Measurements from ENCODE around the gene BICD2. TPM values are rescaled to one million over a fixed set of nuclear protein-coding genes. Genes with fewer than 3 reads are reported as not detected.

BICD2 gene
- total RNA-seq, 1 experiment from 2014 or later, result 40.6 TPM

- no peak overlapping the region for H2AFZ ChIP-seq
- H3K4me1 ChIP-seq (replicated peaks; ENCODE audit: insufficient read depth), result peaks cover 16% of the 10 kb centered on the region
- ChIA-PET CTCF (interaction anchor here (1.0 kb wide), 1 partner anchor 50 kb away, joined by 3 read pairs; no protein-coding TSS in a partner anchor), POLR2A (ENCODE audit: unreplicated experiment) (no interaction called here)
- no peak overlapping the region for H3K27ac ChIP-seq
- peaks cover 15% of the 10 kb centered on the region for H4K20me1 ChIP-seq (ENCODE audit: insufficient read depth)
- H3K9me3 ChIP-seq (ENCODE audit: insufficient read depth, low read depth), result no peaks in the 10 kb centered on the region
- H3F3A ChIP-seq (ENCODE audit: insufficient read depth, low read depth), result peaks cover 7% of the 10 kb centered on the region; the same call in 1 of the 2 replicates
- BruUV-seq (replicated peaks), result no TSS peak
- no peaks in the 10 kb centered on the region for H3K36me3 ChIP-seq (ENCODE audit: low read depth)
- no peak for DNase-seq
- H3K27me3 ChIP-seq (ENCODE audit: insufficient read depth, low read depth), result no peaks in the 10 kb centered on the region
- no peak overlapping the region for H3K4me3 ChIP-seq
- no peaks in the 10 kb centered on the region for H3K9me2 ChIP-seq (ENCODE audit: insufficient read depth)
- intact Hi-C loops (cut with micrococcal nuclease; ENCODE audit: unreplicated experiment), result loop anchor here (5.0 to 10.0 kb wide), 3 partner anchors 327 to 443 kb away; partner anchors contain the start of genes CARD19, CENPP and NOL8
- H3K79me2 ChIP-seq (ENCODE audit: low read depth), result peaks cover 22% of the 10 kb centered on the region
- no peak overlapping the region for H3K4me2 ChIP-seq
- no peak for TF ChIP-seq CTCF (conservative IDR thresholded peaks at IDR 0.05)
- TF ChIP-seq EZH2 (IDR thresholded peaks at IDR 0.05; ENCODE audit: low read depth), result no peak
Observed at GRCh38 chr9:92767066-92768054, 2.7 kb upstream of the BICD2 start.

- H4K20me1 ChIP-seq (ENCODE audit: insufficient read depth), result peaks cover 18% of the 10 kb centered on the region
- DNase-seq, result peak; percentile 89 to 99
- H3K79me2 ChIP-seq (ENCODE audit: low read depth), result peaks cover 43% of the 10 kb centered on the region
- TF ChIP-seq EZH2 (IDR thresholded peaks at IDR 0.05; ENCODE audit: low read depth), result no peak
- peak; percentile 95 for TF ChIP-seq CTCF (conservative IDR thresholded peaks at IDR 0.05)
- H3K9me3 ChIP-seq (ENCODE audit: insufficient read depth, low read depth), result no peaks in the 10 kb centered on the region
- TSS peak; percentile 86 for BruUV-seq (replicated peaks)
- peaks cover 16% of the 10 kb centered on the region for H3K4me1 ChIP-seq (replicated peaks; ENCODE audit: insufficient read depth)
- no peaks in the 10 kb centered on the region for H3K27me3 ChIP-seq (ENCODE audit: insufficient read depth, low read depth)
- CTCF ChIA-PET, result interaction anchor here (1.2 kb wide), 1 partner anchor 189 kb away, joined by 3 read pairs; no protein-coding TSS in a partner anchor
- peak overlapping the region; percentile 80 for H3K4me2 ChIP-seq
- peak overlapping the region; percentile 67 for H3K4me3 ChIP-seq
- H3K27ac ChIP-seq, result peak overlapping the region; percentile 90
- no peaks in the 10 kb centered on the region for H3K36me3 ChIP-seq (ENCODE audit: low read depth)
- intact Hi-C loops (cut with micrococcal nuclease; ENCODE audit: unreplicated experiment), result loop anchor here (1.0 to 10.0 kb wide), 8 partner anchors 18 to 440 kb away; partner anchors contain the start of genes CARD19, CENPP, IPPK and NOL8
- peak overlapping the region; percentile 87 for H2AFZ ChIP-seq
- no peaks in the 10 kb centered on the region for H3K9me2 ChIP-seq (ENCODE audit: insufficient read depth)
- POLR2A ChIA-PET (ENCODE audit: unreplicated experiment), result interaction anchor here (0.5 to 0.6 kb wide), 3 partner anchors 26 to 76 kb away, joined by 3 to 4 read pairs (median 3); no protein-coding TSS in a partner anchor
- peaks cover 7% of the 10 kb centered on the region; the same call in 1 of the 2 replicates for H3F3A ChIP-seq (ENCODE audit: insufficient read depth, low read depth)
Observed at GRCh38 chr9:92764988-92765936, 629 bp upstream of the BICD2 start.

Data from PC-9 (cell line).